ENCODE data around the gene LANCL3.

The LANCL3 gene

DNA sequence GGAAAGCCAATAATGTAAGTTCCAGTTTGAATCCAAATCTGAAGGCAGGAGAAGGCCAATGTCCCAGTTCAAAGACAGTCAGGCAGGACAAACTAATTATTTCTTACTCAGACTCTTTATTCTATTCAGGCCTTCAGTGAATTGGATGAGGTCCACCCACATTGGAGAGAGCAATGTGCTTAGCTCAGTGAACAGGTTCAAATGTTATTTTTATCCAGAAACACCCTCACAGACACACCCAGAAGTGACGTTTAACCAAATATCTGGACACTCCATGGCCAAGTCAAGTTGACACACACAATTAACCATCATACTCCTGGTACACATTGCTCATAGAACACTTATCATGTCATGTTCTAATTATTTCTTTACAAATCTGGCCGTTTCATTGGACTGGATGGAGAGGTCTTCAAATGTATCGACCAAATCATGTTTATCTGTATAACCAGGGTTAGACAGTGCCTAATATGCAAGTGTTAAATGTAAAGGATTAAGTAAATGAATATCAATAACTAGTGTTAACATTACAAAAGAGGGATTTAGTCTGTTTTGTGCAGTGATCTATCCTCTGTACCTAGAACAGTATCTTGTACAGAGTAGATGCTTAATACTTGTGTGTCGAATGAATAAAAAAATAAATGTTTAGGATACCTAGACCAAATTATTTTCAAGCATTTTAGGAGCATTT is 87.0 kb downstream of the LANCL3 start (continued):
- TF ChIP-seq, protein P1, sequence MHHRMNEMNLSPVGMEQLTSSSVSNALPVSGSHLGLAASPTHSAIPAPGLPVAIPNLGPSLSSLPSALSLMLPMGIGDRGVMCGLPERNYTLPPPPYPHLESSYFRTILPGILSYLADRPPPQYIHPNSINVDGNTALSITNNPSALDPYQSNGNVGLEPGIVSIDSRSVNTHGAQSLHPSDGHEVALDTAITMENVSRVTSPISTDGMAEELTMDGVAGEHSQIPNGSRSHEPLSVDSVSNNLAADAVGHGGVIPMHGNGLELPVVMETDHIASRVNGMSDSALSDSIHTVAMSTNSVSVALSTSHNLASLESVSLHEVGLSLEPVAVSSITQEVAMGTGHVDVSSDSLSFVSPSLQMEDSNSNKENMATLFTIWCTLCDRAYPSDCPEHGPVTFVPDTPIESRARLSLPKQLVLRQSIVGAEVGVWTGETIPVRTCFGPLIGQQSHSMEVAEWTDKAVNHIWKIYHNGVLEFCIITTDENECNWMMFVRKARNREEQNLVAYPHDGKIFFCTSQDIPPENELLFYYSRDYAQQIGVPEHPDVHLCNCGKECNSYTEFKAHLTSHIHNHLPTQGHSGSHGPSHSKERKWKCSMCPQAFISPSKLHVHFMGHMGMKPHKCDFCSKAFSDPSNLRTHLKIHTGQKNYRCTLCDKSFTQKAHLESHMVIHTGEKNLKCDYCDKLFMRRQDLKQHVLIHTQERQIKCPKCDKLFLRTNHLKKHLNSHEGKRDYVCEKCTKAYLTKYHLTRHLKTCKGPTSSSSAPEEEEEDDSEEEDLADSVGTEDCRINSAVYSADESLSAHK (tag by site-specific recombination; IDR thresholded peaks at IDR 0.05) = no peak
- no peak for TF ChIP-seq ZNF121 (tag by site-specific recombination; IDR thresholded peaks at IDR 0.05)
- TF ChIP-seq, protein P2, sequence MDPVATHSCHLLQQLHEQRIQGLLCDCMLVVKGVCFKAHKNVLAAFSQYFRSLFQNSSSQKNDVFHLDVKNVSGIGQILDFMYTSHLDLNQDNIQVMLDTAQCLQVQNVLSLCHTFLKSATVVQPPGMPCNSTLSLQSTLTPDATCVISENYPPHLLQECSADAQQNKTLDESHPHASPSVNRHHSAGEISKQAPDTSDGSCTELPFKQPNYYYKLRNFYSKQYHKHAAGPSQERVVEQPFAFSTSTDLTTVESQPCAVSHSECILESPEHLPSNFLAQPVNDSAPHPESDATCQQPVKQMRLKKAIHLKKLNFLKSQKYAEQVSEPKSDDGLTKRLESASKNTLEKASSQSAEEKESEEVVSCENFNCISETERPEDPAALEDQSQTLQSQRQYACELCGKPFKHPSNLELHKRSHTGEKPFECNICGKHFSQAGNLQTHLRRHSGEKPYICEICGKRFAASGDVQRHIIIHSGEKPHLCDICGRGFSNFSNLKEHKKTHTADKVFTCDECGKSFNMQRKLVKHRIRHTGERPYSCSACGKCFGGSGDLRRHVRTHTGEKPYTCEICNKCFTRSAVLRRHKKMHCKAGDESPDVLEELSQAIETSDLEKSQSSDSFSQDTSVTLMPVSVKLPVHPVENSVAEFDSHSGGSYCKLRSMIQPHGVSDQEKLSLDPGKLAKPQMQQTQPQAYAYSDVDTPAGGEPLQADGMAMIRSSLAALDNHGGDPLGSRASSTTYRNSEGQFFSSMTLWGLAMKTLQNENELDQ (tag by site-specific recombination; IDR thresholded peaks at IDR 0.05; ENCODE audit: low read depth) = no peak

DNA sequence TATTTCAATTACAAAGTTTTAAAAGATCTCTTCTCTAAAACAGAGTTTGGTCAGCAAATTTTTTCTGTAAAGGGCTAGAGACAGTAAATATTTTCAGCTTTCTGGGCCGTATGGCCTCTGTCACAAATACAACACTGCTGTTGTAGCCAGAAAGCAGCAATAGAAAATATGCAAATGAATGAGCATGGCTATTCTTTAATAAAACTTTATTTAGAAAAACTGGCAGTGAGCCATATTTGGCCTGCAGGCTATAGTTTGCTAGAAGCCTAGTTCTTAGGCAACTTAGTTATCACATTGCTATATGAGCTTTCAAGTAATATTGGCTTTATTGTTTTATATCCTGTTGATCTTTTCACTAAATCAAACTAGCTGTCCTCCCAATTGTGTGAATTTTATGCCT is 87.6 kb downstream of the LANCL3 start:
- CTCF ChIA-PET = no interaction called here
- TF ChIP-seq ZNF701 (tag by site-specific recombination; IDR thresholded peaks at IDR 0.05) (no peak), ZNF623 (tag by site-specific recombination; IDR thresholded peaks at IDR 0.05) (no peak), RBAK (tag by site-specific recombination; IDR thresholded peaks at IDR 0.05) (no peak), ZNF23 (tag by site-specific recombination; IDR thresholded peaks at IDR 0.05; ENCODE audit: borderline replicate concordance) (no peak), ZNF2 (tag by site-specific recombination; IDR thresholded peaks at IDR 0.05) (no peak), ZNF157 (tag by site-specific recombination; IDR thresholded peaks at IDR 0.05) (no peak), ZNF433 (tag by site-specific recombination; IDR thresholded peaks at IDR 0.05; ENCODE audit: low read depth) (no peak), ZNF239 (tag by site-specific recombination; IDR thresholded peaks at IDR 0.05) (no peak), ZNF202 (tag by site-specific recombination; IDR thresholded peaks at IDR 0.05; ENCODE audit: borderline replicate concordance) (no peak), ZNF658 (tag by site-specific recombination; IDR thresholded peaks at IDR 0.05) (no peak)
- TF ChIP-seq, protein P3, sequence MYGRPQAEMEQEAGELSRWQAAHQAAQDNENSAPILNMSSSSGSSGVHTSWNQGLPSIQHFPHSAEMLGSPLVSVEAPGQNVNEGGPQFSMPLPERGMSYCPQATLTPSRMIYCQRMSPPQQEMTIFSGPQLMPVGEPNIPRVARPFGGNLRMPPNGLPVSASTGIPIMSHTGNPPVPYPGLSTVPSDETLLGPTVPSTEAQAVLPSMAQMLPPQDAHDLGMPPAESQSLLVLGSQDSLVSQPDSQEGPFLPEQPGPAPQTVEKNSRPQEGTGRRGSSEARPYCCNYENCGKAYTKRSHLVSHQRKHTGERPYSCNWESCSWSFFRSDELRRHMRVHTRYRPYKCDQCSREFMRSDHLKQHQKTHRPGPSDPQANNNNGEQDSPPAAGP (tag by site-specific recombination; IDR thresholded peaks at IDR 0.05) = no peak
- TF ChIP-seq, protein P4, sequence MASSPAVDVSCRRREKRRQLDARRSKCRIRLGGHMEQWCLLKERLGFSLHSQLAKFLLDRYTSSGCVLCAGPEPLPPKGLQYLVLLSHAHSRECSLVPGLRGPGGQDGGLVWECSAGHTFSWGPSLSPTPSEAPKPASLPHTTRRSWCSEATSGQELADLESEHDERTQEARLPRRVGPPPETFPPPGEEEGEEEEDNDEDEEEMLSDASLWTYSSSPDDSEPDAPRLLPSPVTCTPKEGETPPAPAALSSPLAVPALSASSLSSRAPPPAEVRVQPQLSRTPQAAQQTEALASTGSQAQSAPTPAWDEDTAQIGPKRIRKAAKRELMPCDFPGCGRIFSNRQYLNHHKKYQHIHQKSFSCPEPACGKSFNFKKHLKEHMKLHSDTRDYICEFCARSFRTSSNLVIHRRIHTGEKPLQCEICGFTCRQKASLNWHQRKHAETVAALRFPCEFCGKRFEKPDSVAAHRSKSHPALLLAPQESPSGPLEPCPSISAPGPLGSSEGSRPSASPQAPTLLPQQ (tag by site-specific recombination; IDR thresholded peaks at IDR 0.05) = no peak
- TF ChIP-seq, protein P5, sequence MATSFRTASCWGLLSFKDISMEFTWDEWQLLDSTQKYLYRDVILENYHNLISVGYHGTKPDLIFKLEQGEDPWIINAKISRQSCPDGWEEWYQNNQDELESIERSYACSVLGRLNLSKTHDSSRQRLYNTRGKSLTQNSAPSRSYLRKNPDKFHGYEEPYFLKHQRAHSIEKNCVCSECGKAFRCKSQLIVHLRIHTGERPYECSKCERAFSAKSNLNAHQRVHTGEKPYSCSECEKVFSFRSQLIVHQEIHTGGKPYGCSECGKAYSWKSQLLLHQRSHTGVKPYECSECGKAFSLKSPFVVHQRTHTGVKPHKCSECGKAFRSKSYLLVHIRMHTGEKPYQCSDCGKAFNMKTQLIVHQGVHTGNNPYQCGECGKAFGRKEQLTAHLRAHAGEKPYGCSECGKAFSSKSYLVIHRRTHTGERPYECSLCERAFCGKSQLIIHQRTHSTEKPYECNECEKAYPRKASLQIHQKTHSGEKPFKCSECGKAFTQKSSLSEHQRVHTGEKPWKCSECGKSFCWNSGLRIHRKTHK (tag by site-specific recombination; IDR thresholded peaks at IDR 0.05) = no peak
- TF ChIP-seq, protein P2 (tag by site-specific recombination; IDR thresholded peaks at IDR 0.05; ENCODE audit: low read depth) = no peak
- TF ChIP-seq, protein P6, sequence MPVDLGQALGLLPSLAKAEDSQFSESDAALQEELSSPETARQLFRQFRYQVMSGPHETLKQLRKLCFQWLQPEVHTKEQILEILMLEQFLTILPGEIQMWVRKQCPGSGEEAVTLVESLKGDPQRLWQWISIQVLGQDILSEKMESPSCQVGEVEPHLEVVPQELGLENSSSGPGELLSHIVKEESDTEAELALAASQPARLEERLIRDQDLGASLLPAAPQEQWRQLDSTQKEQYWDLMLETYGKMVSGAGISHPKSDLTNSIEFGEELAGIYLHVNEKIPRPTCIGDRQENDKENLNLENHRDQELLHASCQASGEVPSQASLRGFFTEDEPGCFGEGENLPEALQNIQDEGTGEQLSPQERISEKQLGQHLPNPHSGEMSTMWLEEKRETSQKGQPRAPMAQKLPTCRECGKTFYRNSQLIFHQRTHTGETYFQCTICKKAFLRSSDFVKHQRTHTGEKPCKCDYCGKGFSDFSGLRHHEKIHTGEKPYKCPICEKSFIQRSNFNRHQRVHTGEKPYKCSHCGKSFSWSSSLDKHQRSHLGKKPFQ (tag by site-specific recombination; IDR thresholded peaks at IDR 0.05) = no peak

More for the DNA sequence above, 87.6 kb downstream of the LANCL3 start:
- Histone ChIP-seq H3K27ac (ENCODE audit: extremely low read depth, low read depth, low read length) (no peak overlapping the region), H3K4me3 (ENCODE audit: low read depth, low read length) (no peak overlapping the region), H3K36me3 (ENCODE audit: control insufficient read depth in 2 of 2, insufficient read depth in 1 of 2, low read length in 2 of 2) (no peaks in the 10 kb centered on the region), H3K9me3 (ENCODE audit: control insufficient read depth, insufficient read depth, low read depth, low read length) (no peaks in the 10 kb centered on the region), H3K4me1 (ENCODE audit: control insufficient read depth, insufficient read depth, low read length) (no peaks in the 10 kb centered on the region)
- POLR2A ChIA-PET = no interaction called here

Data from HEK293 (cell line).